Measurements from ENCODE around the gene PRR5L. TPM values are rescaled to one million over a fixed set of nuclear protein-coding genes. Genes with fewer than 3 reads are reported as not detected.
"Not testable (repeated sequence)": the region's sequence is repeated elsewhere in the genome, so short reads cannot be mapped to it uniquely, and the experiment has no call there.

The PRR5L gene
- total RNA-seq, 2 experiments from 2014 or later, result 3.4 to 4.5 TPM

- H3K4me3 Mint-ChIP-seq; ATAC-seq; H3K27ac Mint-ChIP-seq; H3K27me3 Mint-ChIP-seq (ENCODE audit: low read depth); POLR2A ChIA-PET; H3K9me3 Mint-ChIP-seq (ENCODE audit: insufficient read depth): not testable (repeated sequence)
- DNase-seq, result peak; percentile 49
- CTCF ChIA-PET, result interaction anchor here (2.3 kb wide), 1 partner anchor 10 kb away, joined by 8 read pairs; no protein-coding TSS in a partner anchor
- Mint-ChIP-seq H3K36me3 (ENCODE audit: low read depth) (peaks cover 33% of the 10 kb centered on the region), H3K4me1 (ENCODE audit: low read depth) (peaks cover 18% of the 10 kb centered on the region)
Observed at GRCh38 chr11:36483042-36483441, 187.0 kb downstream of the PRR5L start.

GRCh38 chr11:36485298-36486002 lies 189.4 kb downstream of the PRR5L start:
- DNase-seq (no peak), ATAC-seq (no peak)
- peaks cover 52% of the 10 kb centered on the region for H3K36me3 Mint-ChIP-seq (ENCODE audit: low read depth)

GRCh38 chr11:36487619-36488018 lies 191.5 kb downstream of the PRR5L start:
- no peak overlapping the region for H3K4me3 Mint-ChIP-seq
- ChIA-PET CTCF (interaction anchor here (1.3 to 4.6 kb wide), 6 partner anchors 10 to 259 kb away, joined by 3 to 46 read pairs (median 10); partner anchors contain the start of genes COMMD9 and TRAF6), POLR2A (no interaction called here)
- no peak for ATAC-seq
- H3K36me3 Mint-ChIP-seq (ENCODE audit: low read depth), result peaks cover 65% of the 10 kb centered on the region
- DNase-seq, result no peak
- no peak overlapping the region for H3K27ac Mint-ChIP-seq
- H3K27me3 Mint-ChIP-seq (ENCODE audit: low read depth), result no peaks in the 10 kb centered on the region
- peaks cover 34% of the 10 kb centered on the region for H3K4me1 Mint-ChIP-seq (ENCODE audit: low read depth)
- H3K9me3 Mint-ChIP-seq (ENCODE audit: insufficient read depth), result no peaks in the 10 kb centered on the region

More at GRCh38 chr11:36485298-36486002, 189.4 kb downstream of the PRR5L start:
- Mint-ChIP-seq H3K4me1 (ENCODE audit: low read depth) (peaks cover 32% of the 10 kb centered on the region), H3K27me3 (ENCODE audit: low read depth) (no peaks in the 10 kb centered on the region), H3K4me3 (no peak overlapping the region), H3K9me3 (ENCODE audit: insufficient read depth) (no peaks in the 10 kb centered on the region), H3K27ac (no peak overlapping the region)
- ChIA-PET POLR2A (no interaction called here), CTCF (interaction anchor here (2.2 to 2.3 kb wide), 2 partner anchors 7 to 194 kb away, joined by 8 to 10 read pairs; no protein-coding TSS in a partner anchor)

- POLR2A ChIA-PET, result interaction anchor here (0.5 kb wide), 1 partner anchor 113 kb away, joined by 3 read pairs; no protein-coding TSS in a partner anchor
- peak overlapping the region; percentile 68 for H3K27ac Mint-ChIP-seq
- ATAC-seq, result peak; percentile 67
- H3K27me3 Mint-ChIP-seq (ENCODE audit: low read depth), result no peaks in the 10 kb centered on the region
- DNase-seq, result no peak
- no peaks in the 10 kb centered on the region for H3K9me3 Mint-ChIP-seq (ENCODE audit: insufficient read depth)
- peaks cover 68% of the 10 kb centered on the region for H3K36me3 Mint-ChIP-seq (ENCODE audit: low read depth)
- peak overlapping the region; percentile 26 for H3K4me3 Mint-ChIP-seq
- H3K4me1 Mint-ChIP-seq (ENCODE audit: low read depth), result peaks cover 32% of the 10 kb centered on the region
- CTCF ChIA-PET, result interaction anchor here (1.3 to 4.6 kb wide), 6 partner anchors 10 to 259 kb away, joined by 3 to 46 read pairs (median 10); partner anchors contain the start of genes COMMD9 and TRAF6
Observed at GRCh38 chr11:36488096-36488495, 192.0 kb downstream of the PRR5L start.

DNA sequence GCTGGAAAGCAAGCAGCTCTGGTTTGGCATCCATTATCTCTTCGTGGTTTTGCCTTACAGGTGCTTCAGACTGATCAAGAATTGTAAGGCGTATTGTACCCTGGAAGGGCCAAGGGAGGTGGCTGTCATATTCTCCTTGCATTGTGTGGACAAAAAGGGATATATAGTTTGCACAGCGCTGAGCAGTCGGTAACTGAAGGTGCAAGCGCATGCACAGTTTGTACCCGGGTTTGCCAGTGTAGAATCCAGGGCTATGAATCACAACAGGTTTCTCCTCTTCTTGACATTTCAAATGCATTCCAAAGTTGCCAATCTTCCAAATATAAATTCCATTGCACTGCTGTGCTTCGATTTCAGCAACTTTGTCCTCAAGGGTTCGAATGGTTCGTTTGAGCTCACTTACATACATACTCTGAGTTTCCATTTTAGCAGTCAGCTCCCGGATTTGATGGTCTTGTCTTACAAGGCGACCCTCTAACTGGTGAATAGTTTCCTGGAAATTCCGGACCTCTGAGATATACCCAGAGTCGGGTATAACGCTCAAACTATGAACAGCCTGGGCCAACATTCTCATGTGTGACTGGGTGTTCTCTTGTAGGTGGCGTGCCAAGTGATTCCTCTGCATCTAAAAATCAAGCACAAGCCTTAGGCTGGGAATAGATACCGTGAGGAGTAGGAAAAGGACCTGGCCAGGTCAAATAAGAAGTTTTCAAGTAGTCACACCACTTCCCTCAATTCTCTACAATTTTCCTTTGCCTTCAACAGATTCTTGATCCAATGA lies 194.1 kb downstream of the PRR5L start:
- no peak overlapping the region for H3K27ac Mint-ChIP-seq
- DNase-seq (no peak), ATAC-seq (no peak)
- ChIA-PET CTCF (interaction anchor here (0.9 to 4.6 kb wide), 3 partner anchors 12 to 198 kb away, joined by 3 to 46 read pairs (median 3); partner anchors contain the start of gene COMMD9), POLR2A (no interaction called here)
- no peak overlapping the region for H3K4me3 Mint-ChIP-seq
- H3K27me3 Mint-ChIP-seq (ENCODE audit: low read depth), result no peaks in the 10 kb centered on the region
- peaks cover 56% of the 10 kb centered on the region for H3K36me3 Mint-ChIP-seq (ENCODE audit: low read depth)
- H3K4me1 Mint-ChIP-seq (ENCODE audit: low read depth), result peaks cover 28% of the 10 kb centered on the region
- H3K9me3 Mint-ChIP-seq (ENCODE audit: insufficient read depth), result no peaks in the 10 kb centered on the region

GRCh38 chr11:36492724-36493304 lies 196.7 kb downstream of the PRR5L start:
- Mint-ChIP-seq H3K4me3 (no peak overlapping the region), H3K9me3 (ENCODE audit: insufficient read depth) (no peaks in the 10 kb centered on the region), H3K27ac (no peak overlapping the region), H3K27me3 (ENCODE audit: low read depth) (no peaks in the 10 kb centered on the region), H3K4me1 (ENCODE audit: low read depth) (peaks cover 19% of the 10 kb centered on the region), H3K36me3 (ENCODE audit: low read depth) (peaks cover 56% of the 10 kb centered on the region)
- ChIA-PET CTCF (interaction anchor here (0.7 to 4.8 kb wide), 63 partner anchors 9 to 702 kb away, joined by 3 to 178 read pairs (median 4); partner anchors contain the start of genes COMMD9, PRR5L and TRAF6), POLR2A (interaction anchor here (0.6 to 1.4 kb wide), 3 partner anchors 42 to 203 kb away, joined by 3 to 7 read pairs (median 3); no protein-coding TSS in a partner anchor)
- DNase-seq (peak; percentile 57), ATAC-seq (peak; percentile 47)

GRCh38 chr11:36493332-36493731 lies 197.2 kb downstream of the PRR5L start:
- Mint-ChIP-seq H3K9me3 (ENCODE audit: insufficient read depth) (no peaks in the 10 kb centered on the region), H3K27me3 (ENCODE audit: low read depth) (no peaks in the 10 kb centered on the region), H3K4me1 (ENCODE audit: low read depth) (peaks cover 14% of the 10 kb centered on the region), H3K36me3 (ENCODE audit: low read depth) (peaks cover 51% of the 10 kb centered on the region), H3K4me3 (no peak overlapping the region), H3K27ac (no peak overlapping the region)
- POLR2A ChIA-PET, result interaction anchor here (1.2 to 1.4 kb wide), 2 partner anchors 201 to 203 kb away, joined by 3 to 7 read pairs; no protein-coding TSS in a partner anchor
- no peak for DNase-seq
- CTCF ChIA-PET, result interaction anchor here (0.7 to 4.8 kb wide), 63 partner anchors 9 to 702 kb away, joined by 3 to 178 read pairs (median 4); partner anchors contain the start of genes COMMD9, PRR5L and TRAF6
- ATAC-seq, result no peak

GRCh38 chr11:36498721-36499120 lies 202.6 kb downstream of the PRR5L start:
- Mint-ChIP-seq H3K36me3 (ENCODE audit: low read depth) (peaks cover 42% of the 10 kb centered on the region), H3K27ac (no peak overlapping the region), H3K4me3 (no peak overlapping the region), H3K9me3 (ENCODE audit: insufficient read depth) (no peaks in the 10 kb centered on the region), H3K27me3 (ENCODE audit: low read depth) (no peaks in the 10 kb centered on the region), H3K4me1 (ENCODE audit: low read depth) (peaks cover 24% of the 10 kb centered on the region)
- no peak for ATAC-seq
- POLR2A ChIA-PET, result no interaction called here
- no peak for DNase-seq
- CTCF ChIA-PET, result interaction anchor here (0.9 to 4.0 kb wide), 7 partner anchors 11 to 248 kb away, joined by 3 to 23 read pairs (median 7); partner anchors contain the start of gene TRAF6

DNA sequence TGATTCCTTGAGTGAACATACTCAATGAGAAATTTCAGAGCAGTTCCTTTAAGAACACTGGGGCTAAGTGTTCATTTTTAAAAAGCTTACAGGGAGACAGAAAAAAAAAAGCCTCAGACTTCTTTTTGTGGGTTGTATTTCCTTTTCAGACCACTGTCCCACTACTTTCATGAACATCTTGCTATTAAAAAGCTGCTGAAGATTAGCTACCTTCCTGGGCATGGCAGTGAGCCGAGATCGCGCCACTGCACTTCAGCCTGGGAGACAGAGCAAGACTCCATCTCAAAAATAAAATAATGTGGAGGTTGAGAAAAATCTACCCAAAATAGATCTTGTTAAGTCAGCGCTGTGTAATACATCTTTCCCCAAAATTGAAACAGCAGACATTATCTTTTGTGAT lies 203.2 kb downstream of the PRR5L start:
- peaks cover 40% of the 10 kb centered on the region for H3K36me3 Mint-ChIP-seq (ENCODE audit: low read depth)
- no peak overlapping the region for H3K27ac Mint-ChIP-seq
- no peak overlapping the region for H3K4me3 Mint-ChIP-seq
- no peaks in the 10 kb centered on the region for H3K27me3 Mint-ChIP-seq (ENCODE audit: low read depth)
- ATAC-seq (no peak), DNase-seq (no peak)
- H3K4me1 Mint-ChIP-seq (ENCODE audit: low read depth), result peaks cover 24% of the 10 kb centered on the region
- ChIA-PET POLR2A (interaction anchor here (0.7 to 1.0 kb wide), 2 partner anchors 19 to 211 kb away, joined by 3 read pairs; no protein-coding TSS in a partner anchor), CTCF (interaction anchor here (0.9 to 4.0 kb wide), 5 partner anchors 10 to 204 kb away, joined by 3 to 23 read pairs (median 7); partner anchors contain the start of gene TRAF6)
- no peaks in the 10 kb centered on the region for H3K9me3 Mint-ChIP-seq (ENCODE audit: insufficient read depth)

GRCh38 chr11:36500315-36500721 lies 204.2 kb downstream of the PRR5L start:
- H3K27ac Mint-ChIP-seq, result no peak overlapping the region
- ATAC-seq (no peak), DNase-seq (no peak)
- no peaks in the 10 kb centered on the region for H3K9me3 Mint-ChIP-seq (ENCODE audit: insufficient read depth)
- no peak overlapping the region for H3K4me3 Mint-ChIP-seq
- H3K27me3 Mint-ChIP-seq (ENCODE audit: low read depth), result no peaks in the 10 kb centered on the region
- ChIA-PET CTCF (interaction anchor here (2.5 to 4.0 kb wide), 4 partner anchors 7 to 147 kb away, joined by 7 to 53 read pairs (median 17); partner anchors contain the start of gene TRAF6), POLR2A (no interaction called here)
- H3K4me1 Mint-ChIP-seq (ENCODE audit: low read depth), result peaks cover 26% of the 10 kb centered on the region
- peaks cover 37% of the 10 kb centered on the region for H3K36me3 Mint-ChIP-seq (ENCODE audit: low read depth)

DNA sequence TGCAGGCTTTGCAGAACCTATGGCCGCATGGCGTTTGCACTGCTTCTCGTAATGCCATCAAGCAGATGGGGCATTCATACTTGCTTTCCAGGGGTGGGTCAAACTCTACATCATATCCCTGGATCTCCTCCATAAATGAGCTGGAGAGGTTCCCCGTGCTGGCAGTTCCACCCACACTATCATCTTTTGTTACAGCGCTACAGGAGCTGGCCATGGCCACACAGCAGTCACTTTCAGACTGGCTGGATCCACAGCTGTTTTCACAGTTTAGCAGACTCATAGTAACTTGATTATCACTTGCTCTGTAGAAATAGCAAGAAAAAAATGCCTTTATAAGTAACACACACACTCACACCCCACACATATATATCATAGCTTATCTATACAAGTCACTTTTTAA lies 205.1 kb downstream of the PRR5L start:
- peaks cover 35% of the 10 kb centered on the region for H3K36me3 Mint-ChIP-seq (ENCODE audit: low read depth)
- no peak overlapping the region for H3K4me3 Mint-ChIP-seq
- H3K27me3 Mint-ChIP-seq (ENCODE audit: low read depth), result no peaks in the 10 kb centered on the region
- peaks cover 35% of the 10 kb centered on the region for H3K4me1 Mint-ChIP-seq (ENCODE audit: low read depth)
- ChIA-PET CTCF (interaction anchor here (0.8 to 3.6 kb wide), 6 partner anchors 8 to 246 kb away, joined by 3 to 53 read pairs (median 8); partner anchors contain the start of gene TRAF6), POLR2A (no interaction called here)
- H3K9me3 Mint-ChIP-seq (ENCODE audit: insufficient read depth), result no peaks in the 10 kb centered on the region
- DNase-seq, result no peak
- H3K27ac Mint-ChIP-seq, result no peak overlapping the region
- no peak for ATAC-seq
